Fibroblast of the aortic adventitia (primary cell): ENCODE results near the gene MAP2K2. TPM values are rescaled to one million over a fixed set of nuclear protein-coding genes. Genes with fewer than 3 reads are reported as not detected.
"Not testable (repeated sequence)": the region's sequence is repeated elsewhere in the genome, so short reads cannot be mapped to it uniquely, and the experiment has no call there.

Source experiments
- DNase-seq: peaks from one replicate; pipeline ENCODE4 v3.0.0-alpha.2; 2010; ENCODE audit warnings: low read depth
- H3K4me3 ChIP-seq: 2 replicates; pipeline ENCODE4 v1.5.1; 2011; ENCODE audit warnings: low read depth, mild to moderate bottlenecking, control low read depth, low read length, moderate library complexity
- CTCF ChIP-seq: IDR thresholded peaks from 2 replicates; pipeline ENCODE4 v1.5.1; 2011; ENCODE audit warnings: mild to moderate bottlenecking, low read length, control low read depth, inconsistent platforms; ENCODE audit not compliant: insufficient read depth
- total RNA-seq: library from RNA; depleted of rRNA; stranded (reverse); fragments of >200 nt; gene quantifications from 2 replicates; pipeline ENCODE4 v1.2.3, GENCODE V29; 2012; ENCODE audit warnings: low replicate concordance

Gene MAP2K2
- total RNA-seq, 1 donor = 177 TPM

GRCh38 chr19:4139614-4140236, 15.8 kb upstream of the MAP2K2 start:
- TF ChIP-seq CTCF = peak; percentile 88
- peak; percentile 55 for DNase-seq
- no peak overlapping the region for H3K4me3 ChIP-seq

GRCh38 chr19:4138445-4138844, 14.5 kb upstream of the MAP2K2 start:
- no peak overlapping the region for H3K4me3 ChIP-seq
- TF ChIP-seq CTCF = no peak
- DNase-seq = no peak

- H3K4me3 ChIP-seq = no peak overlapping the region
- DNase-seq = no peak
- TF ChIP-seq CTCF = no peak
These were observed 12.8 kb upstream of the MAP2K2 start for GRCh38 chr19:4136680-4137088.

GRCh38 chr19:4135386-4135785, 11.5 kb upstream of the MAP2K2 start:
- not testable (repeated sequence) for DNase-seq, H3K4me3 ChIP-seq

GRCh38 chr19:4134351-4134750, 10.4 kb upstream of the MAP2K2 start:
- DNase-seq = peak; percentile 30
- no peak for TF ChIP-seq CTCF
- no peak overlapping the region for H3K4me3 ChIP-seq

GRCh38 chr19:4130744-4131438, 7.0 kb upstream of the MAP2K2 start:
- peak; percentile 62 for DNase-seq
- TF ChIP-seq CTCF = no peak
- no peak overlapping the region for H3K4me3 ChIP-seq

- not testable (repeated sequence) for DNase-seq, H3K4me3 ChIP-seq
These were observed 5.1 kb upstream of the MAP2K2 start for GRCh38 chr19:4129050-4129449.

- not testable (repeated sequence) for DNase-seq, H3K4me3 ChIP-seq
These were observed 3.4 kb upstream of the MAP2K2 start for GRCh38 chr19:4127322-4127721.
